Measurements from ENCODE around the gene RAI1.

DNA sequence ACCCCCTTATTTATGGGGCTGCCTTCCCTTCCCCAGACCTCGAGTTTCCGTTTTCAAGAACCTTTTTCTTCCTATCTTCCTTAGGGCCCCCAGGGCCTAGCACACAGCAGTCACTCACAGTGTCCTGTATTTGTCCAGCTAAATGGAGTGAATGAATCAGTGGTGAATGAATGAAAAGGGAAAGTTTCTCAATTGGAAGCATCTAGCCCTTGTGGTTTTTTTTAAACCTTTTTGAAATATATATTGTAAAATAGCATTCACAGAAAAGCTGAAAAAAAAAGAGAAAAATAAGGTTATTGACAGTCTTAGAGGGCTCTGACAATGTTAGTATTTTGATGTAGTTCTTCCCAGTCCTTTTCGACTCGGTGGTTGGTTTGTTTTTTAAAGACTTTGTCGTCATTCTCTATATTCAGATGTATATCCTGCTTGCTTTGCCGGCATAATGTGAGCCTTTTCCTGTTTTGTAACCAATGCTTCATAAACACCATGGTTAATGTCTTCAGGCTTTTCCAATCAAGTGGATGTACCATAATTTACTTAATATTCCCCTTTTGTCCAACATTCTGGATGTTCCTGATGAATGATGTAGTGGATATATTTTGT, 45.3 kb downstream of the RAI1 start:
- TF ChIP-seq CTCF (IDR thresholded peaks at IDR 0.05) (no peak), POLR2AphosphoS5 (IDR thresholded peaks at IDR 0.05; ENCODE audit: insufficient read depth in 1 of 2, low read depth in 1 of 2) (no peak)
